UCSD-AML1 (cell line): ENCODE results near the gene ASB6.
"Not testable (repeated sequence)": the region's sequence is repeated elsewhere in the genome, so short reads cannot be mapped to it uniquely, and the experiment has no call there.

Experiments used
- DNase-seq: peaks from one replicate; lab custom pipeline; 2025; ENCODE audit not compliant: unreplicated experiment; lab: John Stamatoyannopoulos, UW

Gene ASB6

GRCh38 chr9:129644365-129644764 lies 2.4 kb upstream of the ASB6 start:
- DNase-seq, result no peak

- DNase-seq, result no peak
Measured at GRCh38 chr9:129643706-129644105, 1.8 kb upstream of the ASB6 start.

GRCh38 chr9:129640871-129641749 lies 841 bp downstream of the ASB6 start:
- DNase-seq, result no peak

GRCh38 chr9:129640086-129640870 lies 1.7 kb downstream of the ASB6 start:
- DNase-seq, result no peak

DNA sequence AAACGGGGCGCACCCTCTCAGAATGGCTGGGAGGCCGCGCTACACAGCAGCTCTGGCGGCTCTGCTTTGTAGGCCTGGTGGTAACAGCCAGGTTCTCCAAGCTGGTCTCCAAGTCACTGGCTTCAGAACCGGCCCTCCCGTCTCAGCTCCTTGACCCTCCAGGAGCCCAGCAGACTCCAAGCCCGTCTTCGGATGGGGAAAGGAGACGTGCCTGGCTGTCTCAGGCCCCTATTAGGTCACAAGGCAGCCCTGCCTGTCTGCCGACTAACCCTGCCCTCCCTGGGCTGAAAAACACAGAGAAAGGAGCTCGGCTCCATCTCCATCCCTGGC lies 2.2 kb downstream of the ASB6 start:
- no peak for DNase-seq

GRCh38 chr9:129639034-129639630 lies 2.8 kb downstream of the ASB6 start:
- no peak for DNase-seq

- DNase-seq, result no peak
Measured at GRCh38 chr9:129637673-129638439, 4.1 kb downstream of the ASB6 start.

GRCh38 chr9:129637102-129637501 lies 4.8 kb downstream of the ASB6 start:
- no peak for DNase-seq

DNA sequence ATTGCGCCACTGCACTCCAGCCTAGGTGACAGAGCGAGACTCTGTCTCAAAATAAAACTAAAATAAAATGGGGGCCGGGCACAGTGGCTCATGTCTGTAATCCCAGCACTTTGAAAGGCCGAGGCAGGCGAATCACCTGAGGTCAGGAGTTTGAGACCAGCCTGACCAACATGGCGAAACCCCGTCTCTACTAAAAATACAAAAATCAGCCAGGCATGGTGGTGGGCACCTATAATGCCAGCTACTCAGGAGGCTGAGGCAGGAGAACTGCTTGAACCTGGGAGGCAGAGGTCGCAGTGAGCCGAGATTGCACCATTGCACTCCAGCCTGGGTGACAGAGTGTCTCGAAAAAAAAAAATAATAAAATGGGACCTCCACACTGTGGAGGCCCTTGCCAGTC lies 5.6 kb downstream of the ASB6 start:
- not testable (repeated sequence) for DNase-seq

DNA sequence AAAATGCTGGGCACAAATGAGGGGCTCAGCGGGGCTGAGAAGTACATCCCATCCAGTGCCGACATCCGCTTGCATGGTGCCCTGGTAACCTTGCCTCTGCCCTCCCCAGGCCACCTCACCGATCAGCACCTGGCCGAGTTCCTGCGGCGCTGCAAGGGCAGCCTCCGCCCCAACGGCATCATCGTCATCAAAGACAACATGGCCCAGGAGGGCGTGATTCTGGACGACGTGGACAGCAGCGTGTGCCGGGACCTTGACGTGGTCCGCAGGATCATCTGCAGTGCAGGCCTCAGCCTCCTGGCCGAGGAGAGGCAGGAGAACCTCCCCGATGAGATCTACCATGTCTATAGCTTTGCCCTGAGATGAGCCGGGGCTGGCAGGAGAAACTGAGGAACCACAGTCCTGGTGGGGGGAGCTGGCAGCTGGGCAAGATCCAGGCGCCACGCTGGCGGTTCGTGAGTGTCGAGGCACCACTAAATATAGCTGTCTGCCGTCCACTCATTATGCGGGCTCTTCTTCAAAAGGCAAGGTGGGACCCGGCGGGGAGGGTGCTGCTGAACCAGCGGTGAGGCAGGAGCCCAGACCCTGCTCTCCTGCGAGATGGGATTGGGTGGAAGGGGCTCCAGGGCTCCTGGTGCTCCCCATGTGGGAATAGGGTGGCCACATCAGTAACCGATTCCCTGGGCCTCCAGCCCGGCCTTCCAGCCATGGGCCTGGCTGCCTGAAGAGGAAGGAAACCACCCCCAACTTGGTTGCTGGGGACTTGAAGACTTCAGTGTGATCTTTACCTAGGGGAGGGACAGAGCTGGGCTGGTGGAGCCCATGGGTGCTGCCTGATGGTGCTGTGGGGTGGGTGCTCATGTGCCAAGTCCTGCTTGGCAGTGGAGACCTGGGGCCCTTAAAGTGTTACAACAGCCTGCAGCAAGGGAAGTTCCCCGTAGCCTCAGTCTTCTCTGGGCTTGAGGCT lies 6.6 kb downstream of the ASB6 start:
- DNase-seq, result no peak

DNA sequence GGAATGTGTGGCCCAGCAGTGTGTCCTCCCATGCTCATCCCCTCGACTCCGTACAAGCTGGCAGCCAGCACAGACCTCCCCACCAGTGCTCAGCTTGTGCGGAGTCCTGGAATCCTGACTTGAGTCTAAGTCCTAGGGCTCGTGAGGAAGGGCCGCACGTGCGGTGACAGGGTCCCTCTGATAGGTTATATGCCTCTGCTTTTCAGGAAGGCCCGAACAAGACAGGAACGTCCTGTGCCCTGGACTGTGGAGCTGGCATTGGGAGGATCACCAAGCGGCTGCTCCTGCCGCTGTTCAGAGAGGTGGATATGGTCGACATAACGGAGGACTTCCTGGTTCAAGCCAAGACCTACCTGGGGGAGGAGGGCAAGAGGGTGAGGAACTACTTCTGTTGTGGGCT lies 8.1 kb downstream of the ASB6 start:
- DNase-seq, result no peak

DNA sequence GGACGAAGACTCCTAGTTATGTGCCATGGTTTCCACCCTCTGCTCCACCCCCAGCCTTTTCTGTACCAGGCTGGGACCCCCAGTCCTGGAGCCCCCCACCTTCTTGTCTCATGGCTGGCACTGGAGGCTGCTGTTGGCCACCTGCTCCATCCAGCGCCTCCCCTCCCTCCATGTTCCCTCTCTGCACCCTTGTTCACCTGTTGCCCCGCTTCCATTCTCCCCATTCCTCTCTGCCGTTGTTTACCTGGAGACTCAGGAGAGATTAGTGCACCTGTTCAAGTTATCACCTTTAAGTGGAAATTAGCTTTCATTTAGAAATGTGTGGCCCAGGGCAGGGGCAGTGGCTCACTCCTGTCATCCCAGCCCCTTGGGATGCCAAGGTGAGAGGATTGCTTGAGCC lies 8.7 kb downstream of the ASB6 start:
- no peak for DNase-seq

- DNase-seq, result no peak
Measured at GRCh38 chr9:129632460-129632859, 9.5 kb downstream of the ASB6 start.

DNA sequence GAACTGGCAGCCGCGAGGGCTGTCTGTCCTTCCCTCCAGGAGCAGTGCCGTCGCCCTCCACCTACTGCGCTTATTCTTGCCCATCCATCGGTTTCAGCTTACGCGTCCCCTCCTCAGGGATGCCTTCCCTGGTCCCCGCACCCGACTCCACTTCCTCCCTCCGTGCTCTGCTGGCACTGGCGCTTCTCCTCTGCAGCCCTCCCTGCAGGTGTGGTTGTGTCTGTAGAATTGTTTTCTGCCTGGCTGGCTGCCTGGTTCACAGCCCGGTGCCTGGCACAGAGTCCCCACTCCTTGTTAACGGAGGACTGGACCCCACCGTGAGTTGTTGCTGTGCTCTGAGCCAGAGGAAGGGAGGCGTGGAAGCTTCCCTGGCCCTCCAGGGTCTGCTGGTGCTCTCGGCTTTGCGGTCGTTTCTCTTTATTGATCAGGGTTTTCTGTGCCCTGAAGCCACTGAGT lies 10.2 kb downstream of the ASB6 start:
- DNase-seq, result no peak

- no peak for DNase-seq
Measured at GRCh38 chr9:129630967-129631673, 10.8 kb downstream of the ASB6 start.

- DNase-seq, result no peak
Measured at GRCh38 chr9:129629251-129629820, 12.6 kb downstream of the ASB6 start.

GRCh38 chr9:129628709-129629108 lies 13.2 kb downstream of the ASB6 start:
- no peak for DNase-seq

DNA sequence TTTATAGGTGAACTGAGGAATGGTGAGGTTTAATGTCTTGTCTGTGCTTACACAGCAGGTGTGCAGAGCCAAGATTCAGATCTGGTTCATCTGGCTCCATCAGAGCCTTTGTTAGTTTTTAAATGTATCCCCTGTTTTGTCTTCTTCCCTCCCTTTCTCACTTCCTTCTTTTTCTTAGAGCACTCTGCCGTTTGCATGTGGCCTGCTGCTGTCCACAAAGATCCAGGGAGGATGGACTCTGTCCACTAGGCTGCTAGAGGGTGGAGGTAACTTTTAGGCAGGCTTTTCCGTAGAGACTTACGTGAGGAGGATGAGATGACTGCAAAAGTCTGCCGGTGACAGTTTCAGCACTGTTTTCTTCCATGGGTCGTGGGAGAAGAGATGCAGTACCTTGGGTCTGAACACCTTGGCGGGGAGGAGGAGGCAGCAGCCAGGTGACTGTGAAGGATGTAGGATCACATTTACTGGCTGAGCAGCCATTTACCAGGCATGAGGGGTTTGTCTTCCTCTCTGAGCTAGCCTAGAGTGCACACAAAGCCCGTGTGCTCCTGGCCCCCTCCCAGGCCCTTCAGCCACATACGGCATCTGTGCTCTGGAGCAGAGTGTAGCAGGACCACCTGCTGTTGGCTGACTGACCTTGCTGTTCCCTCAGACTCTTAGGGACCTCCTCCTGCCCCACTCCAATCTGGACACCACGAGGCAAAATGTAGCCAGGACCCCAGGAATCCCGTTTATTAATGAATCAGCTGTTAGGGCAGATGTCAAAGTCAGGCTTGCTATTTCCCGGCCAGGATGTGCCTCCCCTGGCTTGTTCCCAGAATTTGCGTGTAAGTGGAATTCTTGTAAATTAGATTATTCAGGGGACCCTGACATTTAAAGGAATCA lies 14.2 kb downstream of the ASB6 start:
- DNase-seq, result no peak
